GM12892 (cell line): ENCODE data around the gene GDF10.

ENCODE experiments used
- POLR2A ChIP-seq: IDR thresholded peaks from 2 replicates; pipeline ENCODE4 v1.6.1; 2011; ENCODE audit warnings: low read depth, low read length, control low read depth
- POLR2AphosphoS5 ChIP-seq: IDR thresholded peaks from 2 replicates; pipeline ENCODE4 v1.6.1; 2011; ENCODE audit warnings: low read depth, low read length, control low read depth

DNA sequence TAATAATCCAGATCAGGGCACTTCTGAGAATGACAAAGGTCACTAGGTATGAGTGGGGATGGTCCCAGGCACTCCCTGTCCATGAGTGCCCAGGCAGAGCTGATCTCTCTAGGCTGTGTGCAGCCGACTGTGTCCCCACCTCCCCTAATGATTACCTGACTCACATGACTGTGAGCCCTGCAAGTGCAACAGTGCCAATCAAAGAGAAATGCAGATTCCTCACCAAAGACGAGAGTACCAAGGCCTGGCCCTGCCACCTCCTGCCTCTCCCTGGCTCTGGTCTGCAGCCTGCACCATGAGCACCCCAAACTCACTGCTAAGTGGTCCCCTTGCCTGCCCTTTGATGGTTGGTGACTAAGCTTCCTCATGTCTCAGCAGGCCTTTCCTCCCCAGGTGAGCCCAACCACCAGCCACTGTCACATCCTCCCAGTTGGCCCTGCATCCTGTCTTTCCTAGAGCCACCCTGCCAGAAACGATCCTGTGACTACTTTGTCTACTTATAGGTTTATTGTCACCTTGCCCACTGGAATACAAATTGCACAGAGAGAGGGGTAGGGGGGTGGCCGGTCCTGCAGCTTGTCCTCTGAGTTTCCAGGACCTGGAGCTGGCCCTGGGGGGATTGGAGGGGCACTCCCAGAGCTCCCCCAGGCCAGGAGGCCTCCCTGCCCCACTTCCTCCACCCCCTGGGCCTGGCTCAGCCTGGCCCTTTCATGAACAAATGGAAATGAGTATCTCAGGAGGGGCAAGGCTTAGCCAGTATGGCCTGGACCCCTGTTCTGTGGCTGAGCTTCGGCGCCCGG lies 22.4 kb upstream of the GDF10 start:
- TF ChIP-seq POLR2A (no peak), POLR2AphosphoS5 (no peak)
